ENCODE data around the gene ANKH.
"Not testable (repeated sequence)": the region's sequence is repeated elsewhere in the genome, so short reads cannot be mapped to it uniquely, and the experiment has no call there.

Gene ANKH

DNA sequence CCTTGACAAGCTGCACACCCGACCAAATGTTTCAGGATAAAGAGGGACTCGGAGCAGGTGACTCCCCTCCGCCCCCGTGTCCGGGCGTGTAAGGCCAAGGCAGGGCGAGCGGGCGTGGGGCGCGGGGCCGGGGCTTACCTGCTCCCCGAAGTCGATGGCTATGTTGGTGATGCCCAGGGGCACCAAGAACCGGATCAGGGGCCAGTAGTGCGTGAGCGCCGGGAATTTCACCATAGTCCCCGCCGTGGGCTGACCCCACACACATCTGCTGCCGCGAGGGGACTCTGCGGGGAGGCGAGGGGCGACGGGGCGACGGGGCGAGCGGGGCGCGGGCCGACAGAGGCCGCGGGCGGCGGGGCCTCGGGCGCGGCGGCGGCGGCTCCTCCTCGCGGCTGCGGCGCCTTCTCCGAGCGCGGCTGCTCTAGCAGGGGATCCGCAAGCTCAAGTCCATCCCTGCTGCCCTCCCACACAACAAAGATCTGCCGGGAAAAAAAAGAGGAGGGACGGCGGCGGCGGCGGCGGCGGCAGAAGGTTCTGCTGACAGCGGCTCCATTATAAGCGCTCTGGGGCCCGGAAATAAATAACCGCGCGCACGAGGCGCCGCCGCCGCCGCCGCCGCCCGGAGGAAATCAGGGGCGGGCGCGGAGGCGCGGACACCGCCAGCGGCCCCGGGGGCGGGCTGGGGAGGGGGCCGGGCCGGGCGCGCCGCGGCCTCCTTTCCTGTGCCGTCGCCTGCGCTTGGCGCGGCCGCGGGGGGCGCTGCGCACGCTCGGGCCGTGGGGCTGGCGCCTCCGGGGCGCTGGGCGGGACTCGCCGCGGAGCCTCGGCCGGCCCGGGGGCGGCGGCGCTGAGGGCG lies at the start of gene ANKH:
ANKH (minus strand) TSS at position 565 of the 856 bp plus-strand sequence; CDS start at position 234, 331 bp downstream.
- DNase-seq (ENCODE audit: low read depth, low spot score) = peak; percentile 30

- no peak for DNase-seq (ENCODE audit: low read depth, low spot score)
Observed at GRCh38 chr5:14920121-14920520, 48.5 kb upstream of the ANKH start.

GRCh38 chr5:14919106-14919505 lies 47.5 kb upstream of the ANKH start:
- DNase-seq (ENCODE audit: low read depth, low spot score) = not testable (repeated sequence)

GRCh38 chr5:14917719-14918118 lies 46.1 kb upstream of the ANKH start:
- DNase-seq (ENCODE audit: low read depth, low spot score) = no peak

DNA sequence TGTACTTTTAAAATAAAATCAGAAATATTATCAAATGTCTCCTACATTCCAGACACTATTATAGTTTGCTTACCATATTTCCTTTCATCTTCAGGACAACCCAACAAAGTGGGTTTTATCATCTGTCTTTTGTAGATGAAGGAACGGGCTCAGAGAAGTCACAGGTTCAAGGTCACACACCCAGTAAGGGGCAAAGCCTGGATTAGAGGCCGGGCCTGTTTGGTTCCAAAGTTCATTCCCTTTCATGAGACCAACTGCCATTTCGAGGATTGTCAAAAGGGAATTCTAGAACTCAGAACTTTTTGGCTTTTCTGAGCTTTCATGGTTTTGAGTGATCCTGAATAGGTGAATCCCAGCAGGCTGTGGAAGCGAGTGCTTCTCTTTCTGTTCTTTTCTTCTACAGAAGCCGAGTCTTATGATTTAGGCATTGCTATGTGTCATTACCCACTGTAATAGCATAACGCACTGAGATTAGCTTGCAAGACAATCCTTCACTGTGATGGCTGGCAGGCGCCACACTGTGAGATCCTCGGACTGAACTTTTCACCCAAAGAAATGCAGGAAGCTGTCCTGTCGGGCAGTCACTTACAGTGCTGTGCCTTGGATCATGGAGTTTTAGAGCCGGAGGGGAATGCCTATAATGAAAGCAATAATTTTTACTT lies 43.8 kb upstream of the ANKH start:
- peak; percentile 30 for DNase-seq (ENCODE audit: low read depth, low spot score)

DNA sequence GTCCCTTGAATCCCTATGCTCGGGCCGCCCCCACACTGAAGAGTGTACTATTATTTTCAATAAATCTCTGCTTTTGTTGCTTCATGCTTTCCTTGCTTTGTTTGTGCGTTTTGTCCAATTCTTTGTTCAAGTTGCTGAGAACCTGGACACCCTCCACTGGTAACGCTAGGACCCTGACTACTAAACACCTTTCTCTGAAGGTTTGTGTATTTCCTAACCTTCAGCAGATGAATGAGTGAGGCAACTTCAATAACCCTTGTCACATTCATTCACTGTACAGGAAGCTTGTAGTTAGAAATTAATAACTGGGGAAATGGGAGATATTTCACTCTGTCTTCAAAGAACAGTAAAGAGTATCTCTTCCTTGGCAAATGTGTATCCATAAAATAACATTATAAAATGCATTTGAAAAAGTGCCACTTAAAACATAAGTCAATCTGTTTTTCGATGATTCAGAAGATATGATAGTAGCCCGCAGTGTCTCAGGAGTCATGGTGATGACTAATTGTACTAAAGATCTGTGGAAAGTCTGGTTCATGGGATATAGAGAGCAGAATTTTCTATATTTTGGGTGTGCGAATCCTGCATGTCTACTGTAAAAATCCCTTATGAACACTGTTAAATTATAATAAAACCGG lies 43.2 kb upstream of the ANKH start:
- DNase-seq (ENCODE audit: low read depth, low spot score) = peak; percentile 55

DNA sequence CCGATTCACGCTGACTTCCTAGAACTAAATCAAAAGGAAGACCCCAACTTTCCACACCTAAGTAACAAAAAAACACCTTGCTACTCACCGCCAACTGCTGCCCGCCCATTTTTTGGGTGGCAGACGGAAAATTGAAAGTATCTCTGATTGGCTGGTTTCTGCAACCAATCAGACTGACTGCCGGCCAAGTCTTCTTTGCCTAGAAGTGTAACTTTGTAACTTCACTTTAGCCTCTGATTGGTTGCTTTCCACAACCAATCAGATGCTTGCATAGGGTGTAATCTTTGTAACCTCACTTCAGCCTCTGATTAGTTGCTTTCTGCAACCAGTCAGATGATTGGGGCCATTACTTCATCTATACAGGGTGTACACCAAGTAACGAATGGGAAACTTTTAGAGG lies 42.6 kb upstream of the ANKH start:
- DNase-seq (ENCODE audit: low read depth, low spot score) = no peak

DNA sequence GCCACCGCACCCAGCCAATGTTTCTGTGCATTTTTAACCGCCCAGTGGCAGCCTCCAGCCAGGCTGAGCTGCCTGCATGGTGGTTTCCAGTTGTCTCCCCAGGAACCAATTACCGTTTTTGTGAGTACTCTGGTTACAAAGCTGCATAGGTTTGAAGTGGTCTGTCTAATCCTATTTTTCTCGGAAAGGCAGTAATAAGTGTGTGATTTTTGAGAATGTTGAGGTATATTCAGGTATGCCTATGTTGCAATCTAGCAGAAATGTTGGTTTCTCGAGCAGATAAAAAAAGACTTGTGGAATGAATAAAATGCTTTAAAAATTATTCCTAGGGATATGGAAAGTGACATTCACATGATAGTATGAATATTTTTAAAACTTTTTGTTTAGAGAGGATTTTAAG lies 41.5 kb upstream of the ANKH start:
- no peak for DNase-seq (ENCODE audit: low read depth, low spot score)

DNA sequence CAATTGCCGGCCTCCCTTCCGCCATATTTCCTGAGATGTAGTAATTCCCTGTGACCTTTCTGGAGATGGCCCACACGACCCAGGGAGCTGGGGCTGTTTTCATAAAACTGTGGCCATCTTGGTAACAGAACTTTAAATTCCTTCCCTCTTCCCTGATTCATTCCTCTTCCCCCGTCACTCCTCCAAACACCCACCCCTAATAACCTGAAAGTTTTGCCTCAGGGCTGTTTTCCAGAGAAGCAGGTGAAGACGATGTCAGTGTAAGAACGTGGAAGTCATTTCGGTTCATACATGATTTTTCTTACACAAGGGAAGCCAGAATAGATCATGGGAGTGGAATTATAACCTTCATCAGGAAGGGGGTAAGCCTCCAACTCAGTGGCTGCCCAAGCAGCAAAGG lies 40.6 kb upstream of the ANKH start:
- DNase-seq (ENCODE audit: low read depth, low spot score) = no peak

DNA sequence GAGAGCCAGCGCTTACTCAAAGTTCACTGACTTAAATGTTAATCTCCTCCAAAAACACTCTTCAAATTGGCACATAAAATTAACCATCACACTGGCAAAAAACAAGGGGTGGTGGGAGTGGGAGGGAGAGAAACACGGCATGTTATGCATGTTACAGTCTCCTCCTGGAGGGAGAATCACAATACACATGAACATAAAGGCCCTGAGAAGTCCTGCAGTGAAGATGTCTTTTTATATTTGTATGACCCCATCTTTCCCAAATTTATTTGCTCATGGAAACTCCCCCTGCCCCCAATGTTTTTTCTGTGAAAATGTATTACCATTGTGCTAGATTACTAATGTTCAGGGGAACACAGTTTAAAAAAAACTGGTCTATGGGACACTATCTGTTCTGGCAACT lies 37.8 kb upstream of the ANKH start:
- no peak for DNase-seq (ENCODE audit: low read depth, low spot score)

- no peak for DNase-seq (ENCODE audit: low read depth, low spot score)
Observed at GRCh38 chr5:14908172-14908571, 36.6 kb upstream of the ANKH start.

DNA sequence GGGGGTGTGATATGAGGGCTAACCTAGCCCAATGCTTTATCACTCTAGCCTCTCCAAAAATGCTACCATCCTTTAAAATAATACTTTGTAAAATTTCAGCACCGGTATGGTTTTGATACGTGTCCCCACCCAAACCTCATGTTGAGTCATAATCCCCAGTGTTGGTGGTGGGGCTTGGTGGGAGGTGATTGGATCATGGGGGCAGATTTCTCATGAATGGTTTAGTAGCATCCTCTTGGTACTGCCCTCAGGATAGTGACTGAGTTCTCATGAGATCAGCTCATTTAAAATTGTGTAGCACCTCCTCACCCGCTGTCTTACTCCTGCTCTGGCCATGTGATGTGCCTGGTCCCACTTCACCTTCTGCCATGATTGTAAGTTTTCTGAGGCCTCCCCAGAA lies 35.0 kb upstream of the ANKH start:
- DNase-seq (ENCODE audit: low read depth, low spot score) = no peak

- no peak for DNase-seq (ENCODE audit: low read depth, low spot score)
Observed at GRCh38 chr5:14902826-14903560, 31.4 kb upstream of the ANKH start.

DNA sequence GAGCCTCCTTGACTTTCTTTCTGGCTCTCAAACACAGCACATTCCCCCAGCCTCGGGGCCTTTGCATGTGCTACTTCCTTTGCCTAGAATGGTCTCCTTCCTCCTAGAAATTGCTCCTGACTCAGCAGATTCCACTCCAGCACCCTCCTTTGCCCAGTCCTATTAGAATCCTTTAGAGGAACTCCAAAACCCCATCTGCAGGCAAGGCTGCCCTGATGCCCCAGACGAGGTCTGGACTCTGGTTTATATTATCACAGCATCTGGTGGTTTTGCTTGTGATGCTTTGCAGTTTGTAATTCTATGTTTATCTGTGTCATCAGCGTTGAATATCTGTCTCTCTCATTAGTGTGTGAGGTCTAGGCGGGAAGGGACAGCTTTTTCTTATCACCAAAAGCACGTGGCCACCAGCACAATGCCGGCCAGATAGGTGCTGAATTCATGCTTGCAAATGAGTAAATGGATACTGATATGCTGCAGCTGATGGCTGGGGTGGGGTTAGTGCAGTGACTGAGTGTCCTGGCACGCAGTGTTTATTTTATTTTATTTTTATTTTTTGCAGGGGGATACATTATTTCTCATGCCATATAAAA lies 30.0 kb upstream of the ANKH start:
- no peak for DNase-seq (ENCODE audit: low read depth, low spot score)

GRCh38 chr5:14900693-14901461 lies 29.3 kb upstream of the ANKH start:
- no peak for DNase-seq (ENCODE audit: low read depth, low spot score)

DNA sequence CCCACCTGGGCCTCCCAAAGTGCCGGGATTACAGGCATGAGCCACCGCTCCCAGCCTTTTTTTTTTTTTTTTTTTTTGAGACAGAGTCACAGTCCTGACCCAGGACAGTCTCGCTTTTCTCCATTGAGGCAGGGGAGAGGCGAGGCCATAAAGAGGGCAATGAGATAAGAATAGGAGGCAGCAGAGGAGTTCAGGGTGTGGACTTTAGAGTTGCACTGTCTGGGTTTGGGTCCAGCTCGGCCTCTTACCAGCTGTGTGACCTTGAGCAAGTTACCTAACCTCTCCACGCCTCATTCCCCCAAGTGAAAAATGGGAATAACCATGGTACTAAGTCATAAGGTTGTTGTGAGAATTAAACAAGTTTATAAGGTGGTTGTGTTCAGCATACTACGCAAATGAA lies 24.6 kb upstream of the ANKH start:
- no peak for DNase-seq (ENCODE audit: low read depth, low spot score)

DNA sequence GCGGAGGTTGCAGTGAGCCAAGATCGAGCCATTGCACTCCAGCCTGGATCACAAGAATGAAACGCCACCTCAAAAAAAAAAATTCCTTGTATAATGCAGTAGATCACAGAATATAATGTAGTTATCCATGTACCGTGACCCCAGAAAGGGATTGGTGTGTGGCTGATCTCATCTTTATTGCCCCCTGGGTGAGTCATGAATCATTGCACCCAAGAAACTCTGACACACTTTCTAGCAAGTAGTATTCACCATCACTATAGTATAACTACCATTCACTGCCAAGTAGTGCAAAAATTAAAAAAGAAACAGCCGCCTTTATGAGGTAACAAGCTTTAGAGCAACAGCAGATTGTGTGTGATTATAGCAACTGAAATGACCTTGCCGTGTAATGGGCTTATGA lies 23.7 kb upstream of the ANKH start:
- no peak for DNase-seq (ENCODE audit: low read depth, low spot score)

GRCh38 chr5:14894748-14895147 lies 23.2 kb upstream of the ANKH start:
- DNase-seq (ENCODE audit: low read depth, low spot score) = no peak

- DNase-seq (ENCODE audit: low read depth, low spot score) = no peak
Observed at GRCh38 chr5:14893381-14893780, 21.8 kb upstream of the ANKH start.

DNA sequence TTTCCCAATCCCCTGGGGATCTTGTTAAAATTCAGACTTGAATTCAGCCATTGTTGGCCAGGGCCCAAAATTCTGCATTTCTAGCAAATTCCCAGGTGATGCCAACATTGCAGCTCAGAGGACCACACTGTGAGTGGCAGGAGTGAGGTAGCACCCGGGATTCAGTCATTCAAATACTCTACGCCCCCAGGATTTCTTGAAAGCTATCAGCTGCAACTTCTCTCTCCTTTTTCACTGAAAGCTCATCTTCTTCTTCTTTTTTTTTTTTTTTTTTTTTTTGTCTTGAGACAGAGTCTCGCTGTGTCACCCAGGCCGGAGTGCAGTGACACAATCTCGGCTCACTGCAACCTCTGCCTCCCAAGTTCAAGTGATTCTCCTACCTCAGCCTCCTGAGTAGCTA lies 19.3 kb upstream of the ANKH start:
- no peak for DNase-seq (ENCODE audit: low read depth, low spot score)

DNA sequence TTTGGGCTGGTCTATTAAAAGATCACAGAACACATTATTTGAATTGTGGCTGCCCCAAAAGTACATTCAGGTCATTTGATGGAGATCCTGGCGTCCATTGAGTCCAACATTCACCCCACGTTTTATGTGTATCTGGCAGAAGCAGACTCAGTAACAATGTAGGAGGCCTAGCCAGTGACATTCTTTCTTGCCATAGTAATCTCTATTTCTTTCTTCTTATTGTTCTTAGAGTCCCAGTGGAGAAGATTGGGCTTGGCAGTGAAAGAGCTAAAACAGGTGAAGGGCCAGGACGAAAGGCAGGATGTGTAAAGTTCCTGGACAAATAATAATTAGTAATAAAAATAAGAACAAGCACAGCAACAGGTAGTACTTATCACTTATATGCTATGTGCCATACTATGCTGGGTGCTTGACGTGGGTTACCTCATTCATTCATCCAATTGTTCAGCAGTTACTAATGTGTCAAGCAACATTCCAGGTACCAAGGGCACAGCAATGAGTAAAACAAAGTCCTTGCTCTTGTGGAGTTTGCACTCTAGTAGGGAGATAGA lies 12.6 kb upstream of the ANKH start:
- DNase-seq (ENCODE audit: low read depth, low spot score) = no peak

All from brain pericyte (primary cell).